ENCODE results near the gene PHF20.

Gene PHF20

DNA sequence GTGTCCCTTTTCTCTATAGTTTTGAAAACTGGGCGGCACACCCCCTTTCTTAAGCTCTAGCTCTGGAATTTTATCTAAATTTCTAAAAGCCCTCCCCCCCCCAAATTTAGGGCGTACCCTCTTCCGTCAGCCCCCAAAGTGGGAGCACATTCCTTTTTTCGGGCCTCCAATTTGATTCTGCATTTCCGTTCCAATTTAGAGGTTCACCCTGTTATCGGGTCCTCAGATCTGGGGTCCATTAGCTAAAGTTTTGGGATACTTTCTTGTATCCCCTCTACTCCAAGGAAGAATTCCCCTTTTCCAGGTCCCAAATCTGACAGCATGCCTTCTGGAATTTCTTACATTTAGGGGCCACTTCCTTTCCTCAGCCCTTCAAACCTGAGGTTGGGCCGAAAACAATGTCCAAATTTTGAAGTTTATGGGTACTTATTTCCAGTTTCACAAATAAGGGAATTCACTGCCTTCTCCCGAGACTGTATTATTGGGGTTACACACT lies 796 bp downstream of the PHF20 start:
- DNase-seq (ENCODE audit: low read depth in 1 of 2, low spot score in 1 of 2), result no peak
- peak overlapping the region; percentile 78 for H3K4me3 ChIP-seq (replicated peaks; ENCODE audit: insufficient read depth, low read length)
- TF ChIP-seq GABPA (IDR thresholded peaks at IDR 0.05; ENCODE audit: low read depth) (no peak), SPI1 (IDR thresholded peaks at IDR 0.05; ENCODE audit: borderline replicate concordance, low read depth) (no peak), POLR2AphosphoS5 (IDR thresholded peaks at IDR 0.05; ENCODE audit: low read depth) (no peak)
- TF ChIP-seq, protein P1, sequence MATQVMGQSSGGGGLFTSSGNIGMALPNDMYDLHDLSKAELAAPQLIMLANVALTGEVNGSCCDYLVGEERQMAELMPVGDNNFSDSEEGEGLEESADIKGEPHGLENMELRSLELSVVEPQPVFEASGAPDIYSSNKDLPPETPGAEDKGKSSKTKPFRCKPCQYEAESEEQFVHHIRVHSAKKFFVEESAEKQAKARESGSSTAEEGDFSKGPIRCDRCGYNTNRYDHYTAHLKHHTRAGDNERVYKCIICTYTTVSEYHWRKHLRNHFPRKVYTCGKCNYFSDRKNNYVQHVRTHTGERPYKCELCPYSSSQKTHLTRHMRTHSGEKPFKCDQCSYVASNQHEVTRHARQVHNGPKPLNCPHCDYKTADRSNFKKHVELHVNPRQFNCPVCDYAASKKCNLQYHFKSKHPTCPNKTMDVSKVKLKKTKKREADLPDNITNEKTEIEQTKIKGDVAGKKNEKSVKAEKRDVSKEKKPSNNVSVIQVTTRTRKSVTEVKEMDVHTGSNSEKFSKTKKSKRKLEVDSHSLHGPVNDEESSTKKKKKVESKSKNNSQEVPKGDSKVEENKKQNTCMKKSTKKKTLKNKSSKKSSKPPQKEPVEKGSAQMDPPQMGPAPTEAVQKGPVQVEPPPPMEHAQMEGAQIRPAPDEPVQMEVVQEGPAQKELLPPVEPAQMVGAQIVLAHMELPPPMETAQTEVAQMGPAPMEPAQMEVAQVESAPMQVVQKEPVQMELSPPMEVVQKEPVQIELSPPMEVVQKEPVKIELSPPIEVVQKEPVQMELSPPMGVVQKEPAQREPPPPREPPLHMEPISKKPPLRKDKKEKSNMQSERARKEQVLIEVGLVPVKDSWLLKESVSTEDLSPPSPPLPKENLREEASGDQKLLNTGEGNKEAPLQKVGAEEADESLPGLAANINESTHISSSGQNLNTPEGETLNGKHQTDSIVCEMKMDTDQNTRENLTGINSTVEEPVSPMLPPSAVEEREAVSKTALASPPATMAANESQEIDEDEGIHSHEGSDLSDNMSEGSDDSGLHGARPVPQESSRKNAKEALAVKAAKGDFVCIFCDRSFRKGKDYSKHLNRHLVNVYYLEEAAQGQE (IDR thresholded peaks at IDR 0.05; ENCODE audit: insufficient replicate concordance, low read depth), result no peak
- TF ChIP-seq, protein P2, sequence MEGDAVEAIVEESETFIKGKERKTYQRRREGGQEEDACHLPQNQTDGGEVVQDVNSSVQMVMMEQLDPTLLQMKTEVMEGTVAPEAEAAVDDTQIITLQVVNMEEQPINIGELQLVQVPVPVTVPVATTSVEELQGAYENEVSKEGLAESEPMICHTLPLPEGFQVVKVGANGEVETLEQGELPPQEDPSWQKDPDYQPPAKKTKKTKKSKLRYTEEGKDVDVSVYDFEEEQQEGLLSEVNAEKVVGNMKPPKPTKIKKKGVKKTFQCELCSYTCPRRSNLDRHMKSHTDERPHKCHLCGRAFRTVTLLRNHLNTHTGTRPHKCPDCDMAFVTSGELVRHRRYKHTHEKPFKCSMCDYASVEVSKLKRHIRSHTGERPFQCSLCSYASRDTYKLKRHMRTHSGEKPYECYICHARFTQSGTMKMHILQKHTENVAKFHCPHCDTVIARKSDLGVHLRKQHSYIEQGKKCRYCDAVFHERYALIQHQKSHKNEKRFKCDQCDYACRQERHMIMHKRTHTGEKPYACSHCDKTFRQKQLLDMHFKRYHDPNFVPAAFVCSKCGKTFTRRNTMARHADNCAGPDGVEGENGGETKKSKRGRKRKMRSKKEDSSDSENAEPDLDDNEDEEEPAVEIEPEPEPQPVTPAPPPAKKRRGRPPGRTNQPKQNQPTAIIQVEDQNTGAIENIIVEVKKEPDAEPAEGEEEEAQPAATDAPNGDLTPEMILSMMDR (IDR thresholded peaks at IDR 0.05; ENCODE audit: insufficient read depth, low read length), result no peak
- peak overlapping the region; percentile 65 for H3K27ac ChIP-seq (replicated peaks)
- H3K27me3 ChIP-seq (ENCODE audit: insufficient read depth, poor library complexity, severe bottlenecking), result no peaks in the 10 kb centered on the region

DNA sequence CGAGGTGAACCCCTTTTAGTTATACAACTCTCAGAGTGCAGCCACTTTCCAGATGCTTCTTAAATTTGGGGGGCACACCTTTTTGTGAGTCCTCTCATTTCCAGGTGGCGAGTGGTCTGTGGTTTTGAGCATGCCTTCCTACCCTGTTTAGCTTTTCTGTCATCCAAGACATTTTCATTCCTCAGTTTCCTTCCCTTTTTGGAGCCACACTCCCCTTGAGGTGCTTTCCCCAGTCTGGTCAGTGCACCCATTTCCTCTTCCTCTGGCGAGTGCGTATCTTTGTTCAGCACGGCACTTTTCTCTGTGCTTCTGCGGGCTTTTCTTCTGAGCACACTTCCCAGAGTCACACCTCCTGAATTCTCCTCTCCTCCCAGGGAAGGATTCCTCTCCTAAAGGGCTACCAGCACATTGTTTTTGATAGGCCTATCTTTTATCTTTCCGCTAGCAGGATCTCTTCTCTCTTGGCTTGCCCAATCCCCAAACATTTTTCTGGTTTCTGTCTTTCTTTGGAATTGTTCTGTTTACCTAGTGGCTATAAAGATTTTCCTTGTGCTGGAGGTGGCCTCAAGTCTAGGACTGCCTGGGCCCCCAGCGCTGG lies 1.4 kb downstream of the PHF20 start:
- peak; percentile 26 to 77 for DNase-seq (ENCODE audit: low read depth in 1 of 2, low spot score in 1 of 2)
- no peaks in the 10 kb centered on the region for H3K27me3 ChIP-seq (ENCODE audit: insufficient read depth, poor library complexity, severe bottlenecking)
- H3K27ac ChIP-seq (replicated peaks), result peak overlapping the region; percentile 65
- 0 out of 2 replicates have a peak, but pooled peaks have one; percentile 18 for TF ChIP-seq POLR2AphosphoS5 (IDR thresholded peaks at IDR 0.05; ENCODE audit: low read depth)
- TF ChIP-seq, protein P1 (IDR thresholded peaks at IDR 0.05; ENCODE audit: insufficient replicate concordance, low read depth), result no peak
- TF ChIP-seq GABPA (IDR thresholded peaks at IDR 0.05; ENCODE audit: low read depth), result peak; percentile 49
- TF ChIP-seq SPI1 (IDR thresholded peaks at IDR 0.05; ENCODE audit: borderline replicate concordance, low read depth), result peak; percentile 78
- H3K4me3 ChIP-seq (replicated peaks; ENCODE audit: insufficient read depth, low read length), result peak overlapping the region; percentile 78

GRCh38 chr20:35774391-35774790 lies 2.6 kb downstream of the PHF20 start:
- Histone ChIP-seq H3K4me3 (replicated peaks; ENCODE audit: insufficient read depth, low read length) (no peak overlapping the region), H3K27ac (replicated peaks) (no peak overlapping the region), H3K27me3 (ENCODE audit: insufficient read depth, poor library complexity, severe bottlenecking) (no peaks in the 10 kb centered on the region)
- DNase-seq (ENCODE audit: low read depth in 1 of 2, low spot score in 1 of 2), result no peak
- TF ChIP-seq, protein P1 (IDR thresholded peaks at IDR 0.05; ENCODE audit: insufficient replicate concordance, low read depth), result no peak
- TF ChIP-seq SPI1 (IDR thresholded peaks at IDR 0.05; ENCODE audit: borderline replicate concordance, low read depth), result no peak
- TF ChIP-seq GABPA (IDR thresholded peaks at IDR 0.05; ENCODE audit: low read depth), result no peak
- TF ChIP-seq POLR2AphosphoS5 (IDR thresholded peaks at IDR 0.05; ENCODE audit: low read depth), result no peak
- TF ChIP-seq, protein P2 (IDR thresholded peaks at IDR 0.05; ENCODE audit: insufficient read depth, low read length), result no peak

Data from HL-60 (cell line).